Natural killer cell (primary cell): ENCODE results near the gene CDH16. TPM values are rescaled to one million over a fixed set of nuclear protein-coding genes. Genes with fewer than 3 reads are reported as not detected.

Source experiments
- ATAC-seq, 3 donors: fragments of 150-1000 bp in 2 of 3; fragments of 200-7000 bp in 1 of 3; cut with Tn5 transposase; 1 replicate in 1 of 3; 2 replicates in 2 of 3; pipeline ENCODE4 v1.10.0; 2021; ENCODE audit warnings: mild to moderate bottlenecking in 2 of 3, moderate library complexity in 2 of 3
- DNase-seq, 2 donors: peaks; one replicate each; pipeline versions ENCODE4 v3.0.0 to v3.0.0-alpha.2; 2013 to 2021; ENCODE audit warnings: mixed read lengths in 1 of 2
- H3K27ac ChIP-seq: one replicate; pipeline ENCODE4 v1.5.1; 2013; ENCODE audit warnings: mild to moderate bottlenecking, low read length
- H3K27me3 ChIP-seq: one replicate; pipeline ENCODE4 v1.6.1; 2013; ENCODE audit warnings: low read length; ENCODE audit not compliant: control insufficient read depth, insufficient read depth
- H3K36me3 ChIP-seq: one replicate; pipeline ENCODE4 v1.6.1; 2013; ENCODE audit warnings: low read length; ENCODE audit not compliant: control insufficient read depth, insufficient read depth
- H3K4me1 ChIP-seq: one replicate; pipeline ENCODE4 v1.6.1; 2013; ENCODE audit warnings: low read length; ENCODE audit not compliant: control insufficient read depth, insufficient read depth
- H3K4me3 ChIP-seq: one replicate; pipeline ENCODE4 v1.5.1; 2013; ENCODE audit warnings: low read length
- H3K9me3 ChIP-seq: one replicate; pipeline ENCODE4 v1.6.1; 2013; ENCODE audit warnings: low read length; ENCODE audit not compliant: control insufficient read depth, insufficient read depth
- H3K27ac Mint-ChIP-seq, 2 donors: one replicate each; pipeline ENCODE4 v1.8.0; 2022; ENCODE audit warnings: mild to moderate bottlenecking in 2 of 2, mixed read lengths in 2 of 2, moderate library complexity in 1 of 2
- H3K27me3 Mint-ChIP-seq, 2 donors: one replicate each; pipeline ENCODE4 v1.8.0; 2022; ENCODE audit warnings: low read depth in 2 of 2, mixed read lengths in 2 of 2
- H3K36me3 Mint-ChIP-seq: one replicate; pipeline ENCODE4 v1.8.0; 2022; ENCODE audit warnings: mixed read lengths
- H3K4me1 Mint-ChIP-seq, 2 donors: one replicate each; pipeline ENCODE4 v1.8.0; 2022; ENCODE audit warnings: mixed read lengths in 2 of 2
- H3K4me3 Mint-ChIP-seq: one replicate; pipeline ENCODE4 v1.8.0; 2022; ENCODE audit warnings: mild to moderate bottlenecking, moderate library complexity, mixed read lengths
- H3K9me3 Mint-ChIP-seq, 2 donors: one replicate each; pipeline ENCODE4 v1.8.0; 2022; ENCODE audit warnings: mixed read lengths in 2 of 2
- WGBS: methylation state at CpG from one replicate; pipeline ENCODE4 v1.1.7; 2013; ENCODE audit warnings: missing lambda C conversion rate; ENCODE audit not compliant: insufficient coverage; 5-methylcytosine and 5-hydroxymethylcytosine counted together
- intact Hi-C: fragments of 100-400 bp; cut with micrococcal nuclease; formaldehyde crosslinking; loops from one replicate; pipeline ENCODE4 v1.14.2; 2022
- total RNA-seq, 4 donors: library from RNA; stranded (reverse); fragments of 120-200 nt in 1 of 4; gene quantifications; one replicate each; pipeline versions ENCODE4 v1.2.3 to v1.2.4, GENCODE V29; 2013 to 2022
- TF ChIP-seq, protein P1 (sequence below): fragments of 200-600 bp; IDR thresholded peaks from one replicate; pipeline ENCODE4 v1.8.0; 2022; ENCODE audit warnings: antibody characterized with exemption

CDH16 gene
- total RNA-seq, 3 donors from 2014 or later (not counting 1 experiment from before 2014, with no cell fraction given) = not detected

DNA sequence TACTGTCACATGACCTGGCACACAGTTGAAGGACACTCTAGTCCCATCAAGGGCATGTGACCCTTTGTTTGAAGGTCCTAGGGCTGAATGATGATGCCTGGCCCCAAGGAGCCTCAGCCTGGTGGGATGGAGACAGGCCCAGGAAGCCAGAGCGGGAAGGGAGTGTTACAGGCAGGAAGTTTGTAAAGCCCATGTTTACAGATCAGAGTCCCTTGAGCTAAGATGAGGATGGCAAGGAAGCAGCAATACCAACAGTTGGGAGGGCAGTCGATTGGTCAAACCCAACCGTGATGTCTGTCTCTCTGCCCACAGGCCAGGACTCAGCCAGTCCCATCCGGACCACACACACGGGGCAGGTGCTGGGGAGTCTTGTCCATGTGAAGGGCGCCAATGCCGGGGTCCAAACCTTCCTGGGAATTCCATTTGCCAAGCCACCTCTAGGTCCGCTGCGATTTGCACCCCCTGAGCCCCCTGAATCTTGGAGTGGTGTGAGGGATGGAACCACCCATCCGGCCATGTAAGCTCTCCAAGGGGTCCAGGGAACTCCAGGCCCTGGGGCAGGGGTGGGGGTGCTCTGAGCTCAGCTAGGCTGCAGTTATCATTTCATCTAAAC is 19.1 kb upstream of the CDH16 start:
- no peaks in the 10 kb centered on the region for H3K36me3 Mint-ChIP-seq
- peaks cover 27% of the 10 kb centered on the region for H3K4me1 ChIP-seq
- peaks cover 34% of the 10 kb centered on the region for H3K36me3 ChIP-seq

DNA sequence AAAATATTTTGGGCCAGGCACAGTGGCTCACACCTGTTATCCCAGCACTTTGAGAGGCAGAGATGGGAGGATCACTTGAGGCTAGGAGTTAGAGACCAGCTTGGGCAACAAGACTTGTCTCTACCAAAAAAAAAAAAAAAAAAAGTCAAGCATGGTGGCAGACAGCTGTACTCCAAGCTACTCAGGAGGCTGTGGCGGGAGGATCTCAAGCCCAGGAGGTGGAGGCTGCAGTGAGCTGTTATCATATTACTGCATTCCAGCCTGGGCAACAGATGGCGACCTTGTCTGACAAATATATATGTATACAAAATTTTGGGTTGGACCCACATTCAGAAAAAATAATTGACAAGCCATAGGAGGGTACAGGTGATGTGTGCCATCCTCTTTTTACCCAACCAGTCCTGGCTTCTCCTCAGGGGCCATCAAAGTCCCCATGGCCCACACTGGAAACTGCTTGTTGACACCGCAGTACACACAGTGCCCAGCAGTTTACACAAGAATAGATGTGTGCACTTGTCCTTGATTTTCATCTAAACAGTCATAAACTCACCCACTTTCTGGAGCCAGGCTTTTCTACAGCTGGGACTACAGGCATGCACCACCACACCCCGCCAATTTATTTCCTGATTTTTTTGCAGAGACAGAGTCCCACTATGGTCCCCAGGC is 18.3 kb upstream of the CDH16 start:
- H3K27ac ChIP-seq = no peak overlapping the region
- no peaks in the 10 kb centered on the region for H3K27me3 Mint-ChIP-seq
- H3K9me3 Mint-ChIP-seq = no peaks in the 10 kb centered on the region
- H3K36me3 ChIP-seq = peaks cover 28% of the 10 kb centered on the region
- peak overlapping the region; percentile 21 for H3K4me3 Mint-ChIP-seq
- no peaks in the 10 kb centered on the region for H3K9me3 ChIP-seq
- peak overlapping the region; percentile 5 to 98 for H3K27ac Mint-ChIP-seq
- DNase-seq (no peak), ATAC-seq (no peak)
- peaks cover 39 to 55% of the 10 kb centered on the region in 2 donors for H3K4me1 Mint-ChIP-seq
- no peak overlapping the region for H3K4me3 ChIP-seq
- no peaks in the 10 kb centered on the region for H3K27me3 ChIP-seq
- WGBS = 91% methylated on average over 4 of the region's 4 CpGs
- intact Hi-C loops = no loop called here
- peaks cover 35% of the 10 kb centered on the region for H3K4me1 ChIP-seq
- TF ChIP-seq, protein P1, sequence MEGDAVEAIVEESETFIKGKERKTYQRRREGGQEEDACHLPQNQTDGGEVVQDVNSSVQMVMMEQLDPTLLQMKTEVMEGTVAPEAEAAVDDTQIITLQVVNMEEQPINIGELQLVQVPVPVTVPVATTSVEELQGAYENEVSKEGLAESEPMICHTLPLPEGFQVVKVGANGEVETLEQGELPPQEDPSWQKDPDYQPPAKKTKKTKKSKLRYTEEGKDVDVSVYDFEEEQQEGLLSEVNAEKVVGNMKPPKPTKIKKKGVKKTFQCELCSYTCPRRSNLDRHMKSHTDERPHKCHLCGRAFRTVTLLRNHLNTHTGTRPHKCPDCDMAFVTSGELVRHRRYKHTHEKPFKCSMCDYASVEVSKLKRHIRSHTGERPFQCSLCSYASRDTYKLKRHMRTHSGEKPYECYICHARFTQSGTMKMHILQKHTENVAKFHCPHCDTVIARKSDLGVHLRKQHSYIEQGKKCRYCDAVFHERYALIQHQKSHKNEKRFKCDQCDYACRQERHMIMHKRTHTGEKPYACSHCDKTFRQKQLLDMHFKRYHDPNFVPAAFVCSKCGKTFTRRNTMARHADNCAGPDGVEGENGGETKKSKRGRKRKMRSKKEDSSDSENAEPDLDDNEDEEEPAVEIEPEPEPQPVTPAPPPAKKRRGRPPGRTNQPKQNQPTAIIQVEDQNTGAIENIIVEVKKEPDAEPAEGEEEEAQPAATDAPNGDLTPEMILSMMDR = no peak
- no peaks in the 10 kb centered on the region for H3K36me3 Mint-ChIP-seq

More for the DNA sequence above, 19.1 kb upstream of the CDH16 start:
- ATAC-seq = no peak
- WGBS = 97% methylated on average over 10 of the region's 10 CpGs
- Mint-ChIP-seq H3K4me3 (peak overlapping the region; percentile 21), H3K4me1 (peaks cover 30 to 47% of the 10 kb centered on the region in 2 donors), H3K27ac (peak overlapping the region; percentile 5 to 24), H3K9me3 (no peaks in the 10 kb centered on the region), H3K27me3 (no peaks in the 10 kb centered on the region)
- no peak for DNase-seq
- Histone ChIP-seq H3K27me3 (no peaks in the 10 kb centered on the region), H3K4me3 (no peak overlapping the region), H3K9me3 (no peaks in the 10 kb centered on the region), H3K27ac (no peak overlapping the region)
- TF ChIP-seq, protein P1 = no peak
- intact Hi-C loops = no loop called here

DNA sequence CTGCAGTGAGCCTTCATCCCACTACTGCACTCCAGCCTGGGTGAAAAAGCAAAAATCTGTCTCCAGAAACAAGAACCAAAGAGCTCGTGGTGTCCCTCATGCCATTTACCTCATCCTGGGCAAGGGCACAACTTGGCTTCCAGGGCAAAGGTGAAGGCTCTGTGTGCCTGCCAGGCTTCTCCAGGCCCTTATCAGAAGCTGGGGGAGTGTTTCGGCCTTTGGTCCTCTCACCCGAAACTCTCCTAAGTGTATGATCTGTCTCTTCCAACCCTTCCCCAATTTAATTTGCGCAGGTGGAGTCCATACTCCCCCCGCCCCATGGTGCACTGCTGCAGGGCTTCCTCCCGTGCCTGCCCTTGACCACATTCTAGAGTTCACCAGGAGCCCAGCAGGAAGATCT is 17.8 kb upstream of the CDH16 start:
- Histone ChIP-seq H3K4me1 (peaks cover 35% of the 10 kb centered on the region), H3K36me3 (peaks cover 22% of the 10 kb centered on the region), H3K9me3 (no peaks in the 10 kb centered on the region), H3K4me3 (no peak overlapping the region), H3K27ac (no peak overlapping the region), H3K27me3 (no peaks in the 10 kb centered on the region)
- Mint-ChIP-seq H3K9me3 (no peaks in the 10 kb centered on the region), H3K27me3 (no peaks in the 10 kb centered on the region), H3K4me1 (peaks cover 44 to 60% of the 10 kb centered on the region in 2 donors), H3K27ac (peak overlapping the region; percentile 5 to 98), H3K36me3 (no peaks in the 10 kb centered on the region), H3K4me3 (peak overlapping the region; percentile 13)
- ATAC-seq = no peak
- no peak for DNase-seq
- 88% methylated on average over 6 of the region's 6 CpGs for WGBS
- TF ChIP-seq, protein P1 = no peak
- intact Hi-C loops = no loop called here
